Fibroblast of mammary gland (primary cell): ENCODE measurements around the gene PLXNA4.

Experiments
- DNase-seq: peaks from one replicate; pipeline ENCODE4 v3.0.0-alpha.2; 2010; ENCODE audit warnings: low read depth
- H3K4me3 ChIP-seq: 2 replicates; pipeline ENCODE4 v1.5.1; 2011; ENCODE audit warnings: low read depth, mild to moderate bottlenecking, low read length, moderate library complexity; ENCODE audit not compliant: control insufficient read depth
- TF ChIP-seq, protein P1 (sequence below): conservative IDR thresholded peaks from 2 replicates; pipeline ENCODE4 v1.5.1; 2011; ENCODE audit warnings: low read depth, low read length, inconsistent platforms; ENCODE audit not compliant: control insufficient read depth, insufficient read depth

The PLXNA4 gene

GRCh38 chr7:132590162-132590561 lies 13.9 kb upstream of the PLXNA4 start:
- TF ChIP-seq, protein P1, sequence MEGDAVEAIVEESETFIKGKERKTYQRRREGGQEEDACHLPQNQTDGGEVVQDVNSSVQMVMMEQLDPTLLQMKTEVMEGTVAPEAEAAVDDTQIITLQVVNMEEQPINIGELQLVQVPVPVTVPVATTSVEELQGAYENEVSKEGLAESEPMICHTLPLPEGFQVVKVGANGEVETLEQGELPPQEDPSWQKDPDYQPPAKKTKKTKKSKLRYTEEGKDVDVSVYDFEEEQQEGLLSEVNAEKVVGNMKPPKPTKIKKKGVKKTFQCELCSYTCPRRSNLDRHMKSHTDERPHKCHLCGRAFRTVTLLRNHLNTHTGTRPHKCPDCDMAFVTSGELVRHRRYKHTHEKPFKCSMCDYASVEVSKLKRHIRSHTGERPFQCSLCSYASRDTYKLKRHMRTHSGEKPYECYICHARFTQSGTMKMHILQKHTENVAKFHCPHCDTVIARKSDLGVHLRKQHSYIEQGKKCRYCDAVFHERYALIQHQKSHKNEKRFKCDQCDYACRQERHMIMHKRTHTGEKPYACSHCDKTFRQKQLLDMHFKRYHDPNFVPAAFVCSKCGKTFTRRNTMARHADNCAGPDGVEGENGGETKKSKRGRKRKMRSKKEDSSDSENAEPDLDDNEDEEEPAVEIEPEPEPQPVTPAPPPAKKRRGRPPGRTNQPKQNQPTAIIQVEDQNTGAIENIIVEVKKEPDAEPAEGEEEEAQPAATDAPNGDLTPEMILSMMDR, result no peak
- no peak overlapping the region for H3K4me3 ChIP-seq
- no peak for DNase-seq

- TF ChIP-seq, protein P1, result no peak
- no peak overlapping the region for H3K4me3 ChIP-seq
- no peak for DNase-seq
These were observed 12.3 kb upstream of the PLXNA4 start for GRCh38 chr7:132588596-132588995.

- TF ChIP-seq, protein P1, result no peak
- H3K4me3 ChIP-seq, result no peak overlapping the region
- no peak for DNase-seq
These were observed 8.7 kb upstream of the PLXNA4 start for GRCh38 chr7:132584796-132585494.

GRCh38 chr7:132581431-132581830 lies 5.2 kb upstream of the PLXNA4 start:
- TF ChIP-seq, protein P1, result no peak
- DNase-seq, result no peak
- no peak overlapping the region for H3K4me3 ChIP-seq

- no peak overlapping the region for H3K4me3 ChIP-seq
- peak; percentile 71 for DNase-seq
- TF ChIP-seq, protein P1, result peak; percentile 72
These were observed 4.5 kb upstream of the PLXNA4 start for GRCh38 chr7:132580717-132581285.

- no peak overlapping the region for H3K4me3 ChIP-seq
- TF ChIP-seq, protein P1, result peak; percentile 4
- DNase-seq, result peak; percentile 10
These were observed 4.0 kb upstream of the PLXNA4 start for GRCh38 chr7:132580277-132580676.
